GM10847 (cell line): Measurements from ENCODE around the gene SLC28A1.

ENCODE experiments used
- POLR2A ChIP-seq: IDR thresholded peaks from 2 replicates; pipeline ENCODE4 v1.6.1; 2011; ENCODE audit not compliant: insufficient read length; ENCODE audit errors: extremely low read depth

Gene SLC28A1

DNA sequence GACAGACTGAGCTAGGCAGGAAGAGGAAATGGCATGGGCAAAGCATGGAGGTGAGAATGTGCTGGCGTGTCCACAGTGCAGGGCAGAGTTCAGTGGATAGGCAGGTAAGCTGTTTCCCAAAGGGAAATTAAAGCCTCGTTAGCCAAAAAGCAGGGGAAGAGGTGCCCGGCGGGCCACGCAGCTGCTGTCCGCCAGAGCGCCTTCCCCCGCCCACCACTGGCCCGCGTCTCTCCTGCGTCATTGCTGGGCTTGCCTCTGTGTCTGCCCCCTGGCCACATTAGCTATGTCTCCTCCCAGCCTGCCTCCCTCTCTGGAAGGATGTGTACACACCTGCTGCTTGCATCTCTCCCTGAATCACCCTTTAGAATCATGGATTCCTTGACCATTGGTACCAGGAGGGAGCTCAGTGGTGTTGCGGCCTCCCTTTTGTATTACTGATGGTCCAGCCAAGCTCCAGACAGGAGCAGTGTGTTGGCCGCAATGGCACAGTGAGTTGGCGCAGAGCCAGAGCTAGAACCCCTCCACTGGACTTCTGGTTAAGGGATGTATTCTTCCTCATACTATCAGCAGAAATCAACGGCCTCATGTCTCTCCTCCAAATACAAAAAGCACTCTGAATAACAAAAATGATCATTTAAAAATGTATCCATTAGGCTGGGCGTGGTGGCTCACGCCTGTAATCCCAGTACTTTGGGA lies 26.6 kb downstream of the SLC28A1 start:
- no peak for TF ChIP-seq POLR2A

- TF ChIP-seq POLR2A: no peak
Observed at GRCh38 chr15:84911879-84912660, 27.6 kb downstream of the SLC28A1 start.

- no peak for TF ChIP-seq POLR2A
Observed at GRCh38 chr15:84913360-84913723, 28.9 kb downstream of the SLC28A1 start.

DNA sequence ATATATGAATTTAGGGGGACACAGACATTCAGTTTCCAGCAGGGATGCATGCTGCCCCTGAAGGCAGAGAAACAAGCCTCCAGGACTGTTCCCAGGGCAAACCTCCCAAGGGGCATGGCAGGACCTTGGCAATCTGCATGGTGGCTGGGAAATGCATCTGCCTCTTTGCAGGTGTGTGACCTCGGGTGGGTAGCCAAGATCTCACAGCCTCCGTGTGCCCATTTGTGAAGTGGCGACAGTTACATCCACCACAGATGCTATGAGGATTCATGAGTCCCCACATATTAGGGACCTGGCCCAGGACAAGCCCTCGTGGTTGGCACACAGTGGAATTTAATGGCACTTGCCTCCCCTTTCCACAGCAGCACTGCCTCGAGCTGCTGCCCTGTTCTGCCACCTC lies 29.9 kb downstream of the SLC28A1 start:
- no peak for TF ChIP-seq POLR2A

DNA sequence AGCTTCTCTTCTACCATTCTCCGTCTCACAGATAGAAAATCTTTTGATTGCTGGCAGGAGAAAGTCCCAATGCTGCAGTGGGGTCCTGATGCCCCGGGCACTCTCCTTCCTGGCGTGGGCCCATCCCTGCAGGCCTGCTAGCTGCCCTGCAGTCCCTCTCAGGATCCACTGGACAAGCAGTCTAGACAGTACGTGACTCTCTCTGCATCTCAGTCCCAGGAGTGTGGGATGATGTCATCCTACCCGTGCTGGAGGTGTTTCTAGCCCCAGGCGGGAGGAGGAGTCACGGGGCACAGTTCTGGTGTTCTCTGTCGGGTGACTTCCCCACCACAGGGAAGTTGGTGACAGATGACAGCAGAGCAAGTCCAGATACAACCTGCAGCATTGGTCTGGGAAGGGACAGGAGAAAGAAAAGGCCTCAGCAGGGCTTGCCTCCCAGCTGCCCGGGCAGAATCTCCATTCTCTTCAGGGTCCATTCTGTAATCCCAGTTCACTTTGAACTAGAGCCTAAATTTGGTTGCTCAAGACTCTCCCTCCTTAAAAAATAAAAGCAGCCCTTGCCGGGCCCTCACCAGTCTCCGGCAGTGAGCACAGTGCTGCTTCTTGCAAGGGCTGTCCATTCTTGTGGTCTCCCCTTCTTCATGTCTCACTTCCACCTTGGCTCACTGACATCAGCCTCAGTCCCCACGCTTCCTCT lies 30.6 kb downstream of the SLC28A1 start:
- no peak for TF ChIP-seq POLR2A

- TF ChIP-seq POLR2A: no peak
Observed at GRCh38 chr15:84915606-84915958, 31.1 kb downstream of the SLC28A1 start.

DNA sequence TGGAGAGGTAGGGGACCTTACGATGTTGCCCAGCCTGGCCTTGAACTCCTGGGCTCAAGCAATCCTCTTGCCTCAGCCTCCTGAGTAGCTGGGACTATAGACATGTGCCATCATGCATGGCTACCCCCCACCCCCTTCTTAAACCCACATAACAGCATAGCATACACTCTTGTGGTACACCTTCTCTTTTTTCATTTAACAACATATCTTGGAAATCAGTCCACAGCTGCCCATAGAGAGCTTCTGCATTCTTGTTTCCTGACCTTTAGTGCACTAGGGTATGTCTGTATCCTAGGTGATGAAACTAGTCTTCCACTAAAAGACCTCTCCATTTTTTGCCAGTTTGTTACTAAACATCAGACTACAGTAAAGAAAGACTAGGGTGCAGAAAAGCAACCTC lies 33.0 kb downstream of the SLC28A1 start:
- no peak for TF ChIP-seq POLR2A

DNA sequence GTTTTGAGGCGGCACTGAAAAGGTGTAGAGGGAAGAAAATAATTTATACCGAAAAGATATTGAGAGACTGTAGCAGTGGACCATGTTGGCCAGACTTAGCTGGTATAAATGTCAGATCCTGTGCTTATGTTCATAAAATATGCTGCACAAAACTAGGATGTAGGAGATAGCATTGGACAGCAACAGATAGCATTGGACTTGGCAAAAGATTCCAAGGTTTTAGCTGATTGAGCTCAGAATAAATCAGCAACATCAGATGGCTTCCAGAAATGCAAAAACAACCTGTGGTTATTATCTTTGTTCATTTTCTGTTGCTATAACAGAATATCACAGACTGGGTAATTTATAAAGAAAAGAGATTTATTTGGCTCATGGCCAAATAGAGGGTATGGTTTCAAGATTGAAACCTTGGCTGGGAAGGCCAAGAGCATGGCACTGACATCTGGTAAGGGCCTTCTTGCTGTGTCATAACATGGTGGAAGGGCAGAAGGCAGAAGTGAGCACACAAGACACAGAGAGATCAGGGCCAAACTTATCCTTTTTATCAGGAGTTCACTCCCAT lies 34.7 kb downstream of the SLC28A1 start:
- no peak for TF ChIP-seq POLR2A

- no peak for TF ChIP-seq POLR2A
Observed at GRCh38 chr15:84921121-84921520, 36.7 kb downstream of the SLC28A1 start.

DNA sequence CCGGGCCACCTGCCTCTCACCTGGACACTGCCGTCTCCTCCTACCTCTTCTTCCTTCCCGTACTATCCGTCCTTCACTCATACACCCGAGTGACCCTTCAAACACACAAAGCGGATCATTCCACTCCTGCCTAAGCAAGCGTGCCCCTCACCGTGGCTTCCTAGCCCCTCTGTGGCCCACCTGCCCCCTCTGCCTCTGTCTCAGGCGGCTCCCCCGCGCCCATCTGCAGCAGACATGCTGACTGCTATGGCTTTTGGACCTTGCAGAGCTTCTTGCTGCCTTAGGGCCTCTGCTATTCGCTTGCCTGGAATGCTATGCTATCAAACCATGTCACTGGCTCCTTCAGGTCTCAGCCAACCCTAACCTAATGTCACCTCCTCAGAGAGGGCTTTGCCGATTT lies 38.1 kb downstream of the SLC28A1 start:
- no peak for TF ChIP-seq POLR2A

DNA sequence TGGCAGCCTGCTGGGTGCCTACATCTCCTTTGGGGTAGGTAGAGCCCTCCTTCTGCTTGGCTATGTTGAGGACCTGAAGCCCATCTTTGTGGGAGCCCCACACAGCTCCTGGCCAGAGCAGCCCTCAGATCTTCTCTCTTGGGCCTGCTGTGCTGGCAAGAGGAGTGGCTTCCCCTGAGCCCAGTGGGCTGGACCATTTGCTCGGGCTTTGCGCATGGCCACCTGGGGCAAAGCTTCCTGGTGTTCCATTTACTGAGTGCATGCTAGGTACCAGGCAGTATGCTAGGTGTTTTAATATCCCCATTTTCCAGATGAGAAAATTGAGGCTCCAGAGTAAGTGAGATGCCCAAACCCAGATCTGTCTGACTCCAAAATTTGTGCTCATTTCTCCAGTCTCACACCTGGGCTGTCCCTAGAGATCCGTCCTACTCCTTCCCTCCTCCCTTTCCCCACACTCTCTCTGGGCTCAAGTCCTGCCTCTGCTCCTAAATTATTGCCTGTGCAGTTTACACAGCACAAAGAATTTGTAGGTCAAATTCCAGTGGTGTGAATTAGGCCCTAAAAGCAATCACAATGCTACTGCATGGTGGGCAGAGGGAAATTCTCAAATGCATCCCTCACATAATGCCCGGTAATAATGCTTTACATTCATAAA lies 39.7 kb downstream of the SLC28A1 start:
- no peak for TF ChIP-seq POLR2A

- no peak for TF ChIP-seq POLR2A
Observed at GRCh38 chr15:84925906-84926305, 41.4 kb downstream of the SLC28A1 start.

DNA sequence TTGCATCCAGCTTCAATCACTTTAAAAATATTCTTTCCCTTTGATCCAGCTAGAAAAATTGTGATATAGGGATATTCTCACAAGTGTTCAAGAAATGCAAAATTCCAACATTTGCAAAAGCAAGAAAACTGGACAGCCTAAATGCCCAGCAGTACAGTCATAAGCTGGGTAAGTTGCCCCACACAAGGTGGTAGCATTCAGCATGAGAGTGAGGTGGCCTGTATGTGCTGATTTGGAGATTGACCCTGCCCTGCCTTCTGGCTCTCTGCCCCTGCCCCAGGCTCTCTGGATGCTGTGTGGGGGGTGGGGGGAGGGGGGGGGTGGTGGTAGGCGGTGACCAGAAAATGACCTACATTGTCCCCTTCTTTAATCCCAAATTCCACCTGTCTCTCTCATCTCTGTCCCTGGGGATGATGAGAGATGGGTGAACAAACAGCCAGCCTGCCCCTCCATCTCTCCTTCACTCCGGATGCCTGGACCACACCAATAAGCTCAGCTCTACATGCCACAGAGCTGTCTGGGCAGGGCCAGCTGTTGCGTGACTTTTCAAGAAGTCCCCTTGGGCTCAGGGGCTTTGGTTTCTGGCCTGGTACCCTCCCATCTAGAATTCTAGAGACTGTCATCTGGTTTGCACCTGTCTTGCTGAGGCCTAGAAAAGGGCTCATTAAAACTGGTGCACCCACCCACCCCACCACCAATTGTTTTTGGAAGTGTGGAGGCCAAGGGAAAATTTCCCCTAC lies 42.2 kb downstream of the SLC28A1 start:
- TF ChIP-seq POLR2A: no peak

GRCh38 chr15:84928843-84929168 lies 44.3 kb downstream of the SLC28A1 start:
- TF ChIP-seq POLR2A: no peak
